ENCODE measurements around the gene YIPF1. TPM values are rescaled to one million over a fixed set of nuclear protein-coding genes. Genes with fewer than 3 reads are reported as not detected.
A peak's percentile ranks its signal among the peaks of the same experiment; 100 is the strongest.
"Not testable (repeated sequence)": the region's sequence is repeated elsewhere in the genome, so short reads cannot be mapped to it uniquely, and the experiment has no call there.

The YIPF1 gene
- total RNA-seq, 1 experiment from 2014 or later: 32.5 TPM

- DNase-seq (ENCODE audit: low read depth): no peak
Measured at GRCh38 chr1:53838654-53838974, 51.0 kb downstream of the YIPF1 start.

GRCh38 chr1:53837924-53838653 is 51.5 kb downstream of the YIPF1 start, which contains the start of gene NDC1:
TSS of gene NDC1 (minus strand) at chr1:53838296. CDS start at chr1:53838261, 35 bp downstream.
- DNase-seq (ENCODE audit: low read depth): peak; percentile 98

- DNase-seq (ENCODE audit: low read depth): no peak
Measured at GRCh38 chr1:53837646-53837923, 52.0 kb downstream of the YIPF1 start.

- DNase-seq (ENCODE audit: low read depth): peak; percentile 38
Measured at GRCh38 chr1:53835491-53835890, 54.1 kb downstream of the YIPF1 start.

GRCh38 chr1:53834776-53835175 is 54.8 kb downstream of the YIPF1 start:
- no peak for DNase-seq (ENCODE audit: low read depth)

GRCh38 chr1:53833393-53833792 is 56.2 kb downstream of the YIPF1 start:
- DNase-seq (ENCODE audit: low read depth): no peak

- peak; percentile 31 for DNase-seq (ENCODE audit: low read depth)
Measured at GRCh38 chr1:53826367-53826766, 63.2 kb downstream of the YIPF1 start.

DNA sequence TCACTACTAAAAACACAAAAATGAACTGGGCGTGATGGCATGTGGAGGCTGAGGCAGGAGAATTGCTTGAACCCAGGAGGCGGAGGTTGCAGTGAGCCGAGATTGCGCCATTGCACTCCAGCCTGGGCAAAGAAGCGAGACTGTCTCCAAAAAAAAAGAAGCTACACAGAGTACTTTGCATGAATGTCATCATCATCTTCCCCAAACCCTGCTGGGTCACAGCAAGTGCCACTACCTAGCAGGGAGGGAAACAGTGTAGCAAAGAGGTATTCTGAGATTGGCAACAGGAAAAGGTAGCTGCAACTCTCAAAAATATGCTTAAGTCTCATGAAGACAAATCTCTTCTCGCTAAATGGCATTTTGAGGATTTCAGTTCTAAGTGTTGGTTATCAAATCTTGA is 64.3 kb downstream of the YIPF1 start:
- DNase-seq (ENCODE audit: low read depth): no peak

- DNase-seq (ENCODE audit: low read depth): no peak
Measured at GRCh38 chr1:53822931-53823330, 66.7 kb downstream of the YIPF1 start.

- DNase-seq (ENCODE audit: low read depth): no peak
Measured at GRCh38 chr1:53821380-53821779, 68.2 kb downstream of the YIPF1 start.

- DNase-seq (ENCODE audit: low read depth): no peak
Measured at GRCh38 chr1:53819387-53819786, 70.2 kb downstream of the YIPF1 start.

DNA sequence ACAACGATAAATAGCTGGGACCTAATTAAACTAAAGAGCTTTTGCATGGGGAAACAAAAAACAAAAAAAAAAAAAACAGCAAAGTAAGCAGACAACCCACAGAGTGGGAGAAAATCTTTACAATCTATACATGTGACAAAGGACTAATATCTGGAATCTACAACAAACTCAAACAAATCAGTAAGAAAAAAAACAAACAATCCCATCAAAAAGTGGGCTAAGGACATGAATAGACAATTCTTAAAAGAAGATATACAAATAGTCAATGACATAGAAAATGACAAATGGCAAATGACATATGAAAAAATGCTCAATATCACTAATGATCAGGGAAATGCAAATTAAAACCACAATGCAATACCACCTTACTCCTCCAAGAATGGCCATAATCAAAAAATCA is 73.0 kb downstream of the YIPF1 start:
- DNase-seq (ENCODE audit: low read depth): not testable (repeated sequence)

GRCh38 chr1:53815484-53815883 is 74.1 kb downstream of the YIPF1 start:
- not testable (repeated sequence) for DNase-seq (ENCODE audit: low read depth)

DNA sequence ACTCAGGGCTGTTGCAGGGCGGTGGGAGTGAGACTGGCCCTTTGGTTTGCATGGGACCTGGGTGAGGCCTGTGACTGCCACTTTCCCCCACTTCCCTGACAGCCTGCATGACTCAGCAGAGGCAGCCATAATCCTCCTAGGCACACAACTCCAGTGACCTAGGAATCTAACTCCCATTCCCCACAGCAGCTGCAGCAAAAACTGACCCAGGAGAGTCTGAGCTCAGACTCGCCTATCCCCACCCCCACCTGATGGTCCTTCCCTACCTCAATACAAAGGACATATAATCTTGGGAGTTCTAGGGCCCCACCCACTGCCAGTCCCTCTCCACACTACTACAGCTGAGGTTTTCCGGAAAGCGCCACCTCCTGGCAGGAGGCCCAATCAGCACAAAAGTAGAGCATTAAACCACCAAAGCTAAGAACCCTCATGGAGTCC is 78.2 kb downstream of the YIPF1 start:
- DNase-seq (ENCODE audit: low read depth): peak; percentile 40

- no peak for DNase-seq (ENCODE audit: low read depth)
Measured at GRCh38 chr1:53810497-53810896, 79.1 kb downstream of the YIPF1 start.

GRCh38 chr1:53810007-53810406 is 79.6 kb downstream of the YIPF1 start:
- DNase-seq (ENCODE audit: low read depth): no peak

DNA sequence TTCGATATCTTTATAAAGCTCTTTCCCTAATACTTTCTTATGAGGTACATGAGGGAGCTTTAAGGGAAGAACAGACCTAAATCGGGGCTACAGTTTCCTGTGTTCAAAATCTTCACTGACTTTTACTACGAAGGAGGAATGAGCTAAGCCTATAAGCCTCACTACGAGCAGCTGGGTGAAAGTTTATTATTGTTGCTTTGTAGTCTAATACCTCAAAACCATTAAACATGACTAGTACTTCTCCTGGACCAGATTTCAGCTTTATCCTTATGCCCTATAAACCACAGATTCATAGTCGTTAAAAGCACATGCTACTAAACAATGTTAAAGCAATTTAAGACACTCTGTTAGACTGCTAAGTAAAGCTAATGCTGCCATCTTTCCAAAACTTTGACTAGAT is 81.7 kb downstream of the YIPF1 start:
- peak; percentile 78 for DNase-seq (ENCODE audit: low read depth)

GRCh38 chr1:53804791-53805505 is 84.6 kb downstream of the YIPF1 start:
- DNase-seq (ENCODE audit: low read depth): peak; percentile 50

DNA sequence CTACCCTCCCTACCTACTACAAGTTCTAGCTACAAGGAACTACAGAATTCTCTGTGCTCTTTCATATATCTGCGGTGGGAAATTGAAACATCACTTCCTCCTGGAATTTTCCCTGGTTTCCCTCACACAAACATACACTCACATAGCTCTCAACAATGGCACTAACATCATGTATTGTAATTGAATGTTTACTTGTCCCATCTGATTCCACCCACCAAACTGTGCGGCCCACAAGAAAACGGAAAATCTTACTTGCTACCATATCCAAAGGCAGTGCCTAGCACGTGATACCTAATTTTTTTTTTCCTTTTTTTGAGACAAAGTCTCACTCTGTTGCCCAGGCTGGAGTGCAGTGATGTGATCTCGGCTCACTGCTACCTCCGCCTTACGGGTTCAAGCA is 85.4 kb downstream of the YIPF1 start:
- DNase-seq (ENCODE audit: low read depth): no peak
